HL-60/S4 treated with retinoic acid at 250 ng/mL for 4 days and 3 days (cell line): ENCODE data around the gene RPL9.
"Not testable (repeated sequence)": the region's sequence is repeated elsewhere in the genome, so short reads cannot be mapped to it uniquely, and the experiment has no call there.

Experiments used
- in situ Hi-C: fragments of 300-500 bp; cut with MboI; formaldehyde crosslinking; loops from 2 replicates; pipeline ENCODE4 v1.7.0; 2022; ENCODE audit warnings: low sequenced_read_pairs

RPL9 gene

GRCh38 chr4:39458505-39459300 lies at the start of gene RPL9, which contains the start of gene LIAS:
Gene RPL9, minus strand, starts transcription at chr4:39458922. Its CDS starts 483 bp downstream, at chr4:39458439.
Gene LIAS, plus strand, starts transcription at chr4:39459056. Its CDS starts 62 bp downstream, at chr4:39459118.
- in situ Hi-C loops, result no loop called here

- in situ Hi-C loops, result no loop called here
These were observed 46.9 kb upstream of the RPL9 start for GRCh38 chr4:39505581-39505980.

- in situ Hi-C loops, result no loop called here
These were observed 45.8 kb upstream of the RPL9 start for GRCh38 chr4:39504538-39504937.

- in situ Hi-C loops, result not testable (repeated sequence)
These were observed 43.9 kb upstream of the RPL9 start for GRCh38 chr4:39502664-39503035.

- in situ Hi-C loops, result no loop called here
These were observed 43.4 kb upstream of the RPL9 start for GRCh38 chr4:39502019-39502663.

- in situ Hi-C loops, result no loop called here
These were observed 40.0 kb upstream of the RPL9 start for GRCh38 chr4:39498727-39499020.

GRCh38 chr4:39497909-39498726 lies 39.4 kb upstream of the RPL9 start:
- in situ Hi-C loops, result no loop called here

GRCh38 chr4:39495446-39496213 lies 36.9 kb upstream of the RPL9 start:
- in situ Hi-C loops, result no loop called here

GRCh38 chr4:39494354-39494753 lies 35.6 kb upstream of the RPL9 start:
- in situ Hi-C loops, result no loop called here

GRCh38 chr4:39490322-39490721 lies 31.6 kb upstream of the RPL9 start:
- in situ Hi-C loops, result no loop called here

- in situ Hi-C loops, result no loop called here
These were observed 27.6 kb upstream of the RPL9 start for GRCh38 chr4:39486221-39486804.

GRCh38 chr4:39484582-39485272 lies 26.0 kb upstream of the RPL9 start:
- in situ Hi-C loops, result no loop called here

- in situ Hi-C loops, result no loop called here
These were observed 22.4 kb upstream of the RPL9 start for GRCh38 chr4:39480902-39481695.

GRCh38 chr4:39480251-39480650 lies 21.5 kb upstream of the RPL9 start:
- in situ Hi-C loops, result no loop called here

GRCh38 chr4:39476187-39476895 lies 17.6 kb upstream of the RPL9 start:
- in situ Hi-C loops, result no loop called here

- in situ Hi-C loops, result no loop called here
These were observed 13.7 kb upstream of the RPL9 start for GRCh38 chr4:39472396-39472795.

- in situ Hi-C loops, result no loop called here
These were observed 11.7 kb upstream of the RPL9 start for GRCh38 chr4:39470402-39470801.

GRCh38 chr4:39469429-39470077 lies 10.8 kb upstream of the RPL9 start:
- in situ Hi-C loops, result loop anchor here (10.0 kb wide), 1 partner anchor 505 kb away; the partner anchor contains the start of gene PDS5A
